Measurements from ENCODE around the gene BCKDHB. TPM values are rescaled to one million over a fixed set of nuclear protein-coding genes. Genes with fewer than 3 reads are reported as not detected.
"Not testable (repeated sequence)": the region's sequence is repeated elsewhere in the genome, so short reads cannot be mapped to it uniquely, and the experiment has no call there.

BCKDHB gene
- polyA plus RNA-seq (2013, experiment 1 of 2; ENCODE audit: insufficient read length), result 16.3 TPM
- 16.4 TPM for polyA plus RNA-seq (2013, experiment 2 of 2; ENCODE audit: insufficient read length)

DNA sequence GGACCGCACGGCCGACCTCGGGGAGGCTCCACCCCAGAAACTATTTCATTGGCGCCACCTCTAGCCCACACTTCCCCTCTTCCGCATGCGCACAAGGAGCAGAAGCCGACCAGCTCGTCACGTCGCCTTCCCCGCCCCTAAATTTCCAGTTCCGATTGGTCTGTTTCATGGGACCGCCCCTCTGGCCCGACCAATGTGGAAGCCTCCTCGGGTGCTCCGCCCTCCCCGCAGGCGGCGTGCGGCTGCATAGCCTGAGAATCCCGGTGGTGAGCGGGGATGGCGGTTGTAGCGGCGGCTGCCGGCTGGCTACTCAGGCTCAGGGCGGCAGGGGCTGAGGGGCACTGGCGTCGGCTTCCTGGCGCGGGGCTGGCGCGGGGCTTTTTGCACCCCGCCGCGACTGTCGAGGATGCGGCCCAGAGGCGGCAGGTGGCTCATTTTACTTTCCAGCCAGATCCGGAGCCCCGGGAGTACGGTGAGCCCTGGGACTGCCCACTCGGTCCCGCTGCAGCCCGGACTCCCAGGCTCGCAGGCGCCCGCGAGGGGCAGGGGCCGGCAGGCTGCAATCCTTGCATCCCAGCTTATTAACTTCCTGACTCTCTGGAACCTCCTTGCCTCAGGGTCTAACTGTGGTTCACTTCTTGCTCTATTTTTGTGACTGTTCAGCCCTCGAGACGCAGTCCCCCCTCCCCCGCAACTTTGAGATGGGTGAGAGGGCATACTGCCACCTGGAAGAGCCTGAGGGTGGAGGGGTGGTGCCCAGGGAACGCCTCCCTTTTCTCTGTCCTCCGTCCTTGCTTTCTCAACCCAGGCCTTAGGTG is at the start of gene BCKDHB:
TSS of gene BCKDHB (plus strand) at position 254 of the 818 bp plus-strand sequence. CDS start at position 277, 23 bp downstream.
- peak; percentile 99 for DNase-seq

DNA sequence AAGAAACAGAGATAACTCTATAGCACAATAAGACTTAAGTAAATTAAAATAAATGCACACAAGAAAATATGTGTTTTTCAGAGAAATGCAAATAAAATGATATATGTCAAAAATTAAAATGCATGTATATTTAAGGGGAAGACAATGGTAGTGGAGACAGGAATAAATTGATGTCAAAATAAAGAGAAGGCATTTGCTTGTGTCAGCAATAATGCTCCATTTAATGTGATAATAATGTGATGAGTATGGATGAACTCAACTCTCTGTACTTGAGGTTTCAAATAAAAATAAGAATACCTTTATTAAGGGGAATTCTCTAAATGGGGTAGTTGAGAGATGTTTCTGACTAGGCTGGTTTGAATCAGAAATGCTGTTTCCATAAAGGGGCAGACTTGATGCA is 45.7 kb upstream of the BCKDHB start:
- DNase-seq, result no peak

DNA sequence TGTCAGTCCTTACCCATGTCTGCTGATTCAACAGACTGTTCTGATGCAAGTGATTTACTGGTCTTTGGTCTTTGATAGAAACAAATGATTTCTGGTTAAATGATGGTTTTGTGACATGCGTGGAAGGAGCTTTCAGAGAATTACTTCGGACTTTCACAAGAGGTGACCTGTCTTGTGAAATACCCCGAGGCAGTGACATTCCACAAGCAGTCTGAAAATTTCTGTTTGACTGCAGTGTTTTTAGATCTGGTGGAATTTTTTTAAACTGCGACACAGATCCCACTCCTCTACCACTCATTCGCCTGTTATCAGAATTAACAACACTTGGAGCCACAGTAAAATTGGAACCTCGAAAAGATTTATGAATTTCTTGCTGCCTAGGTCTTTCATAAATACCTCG is 38.3 kb upstream of the BCKDHB start:
- DNase-seq, result not testable (repeated sequence)

DNA sequence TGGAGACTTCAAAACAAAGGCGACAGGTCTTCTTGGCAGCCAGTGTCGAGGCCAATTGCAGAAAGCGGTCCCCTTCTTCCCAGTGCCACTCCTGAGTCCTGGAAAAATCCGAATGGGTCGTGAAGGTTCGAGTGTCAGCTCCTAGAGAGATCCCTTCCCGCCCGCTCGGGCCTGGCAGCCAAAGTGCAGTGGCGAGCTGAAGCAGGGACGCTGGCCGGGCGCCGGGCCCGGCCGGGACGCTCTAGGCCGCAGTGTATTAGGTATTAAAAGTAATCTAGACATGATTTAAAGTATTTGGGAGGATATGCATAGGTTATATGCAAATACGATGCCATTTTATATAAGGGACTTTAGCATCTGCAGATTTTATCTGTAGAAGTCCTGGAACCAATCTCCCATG is 36.0 kb upstream of the BCKDHB start:
- DNase-seq, result not testable (repeated sequence)

DNA sequence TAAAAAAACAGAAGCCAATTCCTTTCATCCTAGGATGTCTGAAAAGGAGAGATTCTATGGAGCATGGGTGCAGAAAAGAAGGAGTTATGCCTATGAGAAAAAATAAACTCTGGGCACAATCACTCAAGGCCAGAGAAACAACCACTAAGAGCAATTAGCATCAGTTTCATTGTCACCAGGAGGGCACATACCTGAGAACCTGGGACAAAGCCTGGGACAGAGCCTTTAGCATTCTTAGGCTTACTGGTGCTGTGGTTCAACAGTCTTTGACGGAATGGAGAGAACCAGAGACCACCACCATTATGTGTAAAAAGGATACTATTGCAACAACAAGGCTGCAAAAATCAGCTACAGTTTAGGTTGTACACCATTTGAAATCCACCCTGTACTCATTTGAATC is 29.4 kb upstream of the BCKDHB start:
- DNase-seq, result no peak

DNA sequence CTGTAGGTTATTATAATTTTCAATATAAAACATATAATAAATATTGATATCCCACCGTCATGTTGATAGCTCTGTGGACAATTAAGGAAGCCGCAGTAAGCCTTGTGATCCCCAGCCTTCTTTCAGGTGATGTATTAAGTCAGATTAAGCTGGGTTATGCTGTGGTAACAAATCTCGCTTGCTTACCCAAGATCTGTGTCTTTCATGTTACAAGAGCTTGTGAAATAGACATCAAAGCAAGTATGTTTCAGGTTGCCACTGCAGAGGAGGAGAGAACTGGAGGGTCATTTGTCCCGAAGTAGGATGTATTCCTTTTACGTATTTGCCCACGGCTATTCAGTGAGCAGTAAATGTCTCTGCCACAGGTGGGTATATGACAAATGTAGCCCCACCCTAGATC is 17.8 kb upstream of the BCKDHB start:
- DNase-seq, result no peak

DNA sequence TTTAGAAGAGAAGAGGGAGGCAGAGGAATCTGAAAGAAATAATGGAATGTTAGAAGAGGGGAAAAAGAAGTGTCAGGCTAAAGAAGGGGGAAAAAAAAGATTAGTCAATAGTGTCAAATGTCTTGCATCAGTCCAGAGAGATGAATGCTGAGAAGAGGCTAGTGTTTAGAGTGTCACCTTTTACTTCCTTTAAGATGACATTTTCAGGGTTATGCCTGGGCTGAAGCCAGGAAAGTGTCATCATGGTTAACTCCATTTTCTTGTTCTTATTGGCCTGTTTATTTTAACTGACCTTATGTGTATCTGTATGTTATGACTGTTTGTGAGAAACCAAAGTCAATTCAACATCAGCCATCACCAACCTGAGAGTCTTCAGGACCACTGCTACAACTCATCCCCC is 15.0 kb upstream of the BCKDHB start:
- no peak for DNase-seq

DNA sequence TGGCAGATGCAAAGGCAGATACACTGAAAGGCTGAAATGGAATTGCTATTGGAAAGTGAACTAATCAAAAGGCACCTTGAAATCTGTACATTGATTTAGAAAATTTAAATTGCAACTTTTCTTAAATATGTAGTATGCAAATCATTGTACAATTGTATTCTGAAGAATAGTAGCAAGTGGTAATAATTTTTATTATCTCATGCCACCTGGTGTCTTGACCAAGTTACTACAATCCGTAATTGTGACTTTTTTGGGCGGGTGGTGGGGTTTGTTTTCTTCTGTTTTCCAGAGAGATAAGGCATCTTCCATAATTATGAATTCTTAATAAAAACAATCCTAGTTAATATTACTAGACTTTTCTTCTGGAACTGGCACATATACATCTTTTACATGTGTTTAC is 12.5 kb upstream of the BCKDHB start:
- peak; percentile 16 for DNase-seq

DNA sequence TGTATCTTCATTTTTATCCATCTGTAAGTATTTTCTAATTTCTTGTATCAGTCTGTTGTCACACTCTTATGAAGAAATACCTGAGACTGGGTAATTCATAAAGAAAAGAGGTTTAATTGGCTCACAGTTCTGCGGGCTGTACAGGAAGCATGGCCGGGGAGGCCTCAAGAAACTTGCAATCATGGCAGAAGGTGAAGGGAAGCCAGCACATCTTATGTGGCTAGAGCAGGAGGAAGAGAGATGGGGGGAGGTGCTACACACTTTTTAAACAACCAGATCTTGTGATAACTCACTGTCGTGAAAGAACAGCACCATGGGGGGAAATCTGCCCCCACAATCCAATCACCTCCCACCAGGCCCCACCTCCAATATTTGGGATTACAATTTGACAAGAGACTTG is 10.9 kb upstream of the BCKDHB start:
- no peak for DNase-seq

DNA sequence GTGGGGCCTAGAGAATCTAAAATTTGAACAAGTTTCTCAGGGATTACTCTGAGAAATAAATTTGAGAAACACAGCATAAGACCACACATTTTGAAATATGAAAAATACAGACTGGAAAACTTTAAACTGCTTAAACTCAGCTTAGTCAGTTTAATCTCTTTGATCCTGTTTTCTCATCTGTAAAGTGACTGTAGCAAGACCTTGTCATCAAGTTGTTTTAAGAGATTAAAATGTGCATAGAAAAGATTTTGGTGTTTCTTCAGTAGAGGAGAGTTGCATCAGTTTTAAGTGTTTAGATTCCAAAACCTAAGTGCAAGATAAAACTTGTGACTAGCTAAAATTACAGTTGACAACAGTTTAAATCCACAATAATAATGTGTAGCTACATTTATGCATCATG is 8.1 kb upstream of the BCKDHB start:
- no peak for DNase-seq

DNA sequence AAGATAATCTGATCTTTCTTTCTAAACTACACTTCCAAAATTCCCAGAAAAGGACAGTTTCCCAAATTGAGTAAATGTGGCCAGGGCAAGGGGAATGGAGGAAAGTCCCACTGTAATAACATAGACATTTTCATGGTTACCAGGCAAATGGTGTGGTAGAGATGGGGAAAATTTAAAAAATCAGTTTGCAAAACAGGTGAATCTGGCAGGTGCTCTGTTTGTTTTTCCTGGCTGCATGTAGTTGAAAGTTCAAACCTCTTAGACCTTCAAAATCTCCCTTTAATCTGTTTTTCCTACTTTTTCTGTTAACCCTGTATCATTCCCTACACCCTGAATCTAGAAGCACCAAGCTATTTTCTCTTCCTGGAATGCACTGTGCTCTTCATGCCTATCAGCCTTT is 2.0 kb upstream of the BCKDHB start:
- DNase-seq, result no peak

DNA sequence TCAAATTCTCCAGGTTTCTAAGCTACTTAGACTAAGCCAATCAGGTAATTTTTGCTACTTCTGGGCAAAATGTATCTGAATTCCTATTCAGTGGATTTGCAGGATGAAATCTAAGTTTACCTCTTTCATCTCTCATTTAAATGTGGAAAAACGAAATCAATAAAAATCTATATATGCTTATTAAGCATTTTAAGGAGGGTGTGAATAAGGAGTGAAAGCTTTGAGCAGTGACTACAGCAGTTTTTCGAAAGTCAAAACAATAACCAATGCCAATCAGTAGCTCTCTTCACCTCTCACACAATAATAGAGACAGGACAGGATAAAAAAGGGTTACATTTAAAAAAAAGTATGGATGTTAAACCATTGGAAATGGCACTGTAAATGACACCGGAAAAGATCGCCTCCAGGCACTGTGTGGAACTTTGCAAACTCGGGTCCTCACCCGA is 476 bp upstream of the BCKDHB start:
- DNase-seq, result no peak

DNA sequence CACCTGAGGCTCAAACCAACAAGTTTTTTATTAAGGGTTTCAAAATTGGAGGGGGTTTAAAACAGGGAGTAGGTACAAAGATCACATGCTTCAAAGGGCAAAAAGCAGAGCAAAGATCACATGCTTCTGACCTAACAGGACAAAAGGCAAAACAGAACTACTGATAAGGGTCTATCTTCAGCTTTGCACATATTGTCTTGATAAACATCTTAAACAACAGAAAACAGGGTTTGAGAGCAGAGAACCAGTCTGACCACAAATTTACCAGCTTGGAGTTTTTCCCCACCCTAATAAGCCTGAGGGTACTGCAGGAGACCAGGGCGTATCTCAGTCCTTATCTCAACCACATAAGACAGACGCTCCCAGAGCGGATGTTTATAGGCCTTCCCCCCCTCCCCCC is 16.1 kb downstream of the BCKDHB start:
- not testable (repeated sequence) for DNase-seq

DNA sequence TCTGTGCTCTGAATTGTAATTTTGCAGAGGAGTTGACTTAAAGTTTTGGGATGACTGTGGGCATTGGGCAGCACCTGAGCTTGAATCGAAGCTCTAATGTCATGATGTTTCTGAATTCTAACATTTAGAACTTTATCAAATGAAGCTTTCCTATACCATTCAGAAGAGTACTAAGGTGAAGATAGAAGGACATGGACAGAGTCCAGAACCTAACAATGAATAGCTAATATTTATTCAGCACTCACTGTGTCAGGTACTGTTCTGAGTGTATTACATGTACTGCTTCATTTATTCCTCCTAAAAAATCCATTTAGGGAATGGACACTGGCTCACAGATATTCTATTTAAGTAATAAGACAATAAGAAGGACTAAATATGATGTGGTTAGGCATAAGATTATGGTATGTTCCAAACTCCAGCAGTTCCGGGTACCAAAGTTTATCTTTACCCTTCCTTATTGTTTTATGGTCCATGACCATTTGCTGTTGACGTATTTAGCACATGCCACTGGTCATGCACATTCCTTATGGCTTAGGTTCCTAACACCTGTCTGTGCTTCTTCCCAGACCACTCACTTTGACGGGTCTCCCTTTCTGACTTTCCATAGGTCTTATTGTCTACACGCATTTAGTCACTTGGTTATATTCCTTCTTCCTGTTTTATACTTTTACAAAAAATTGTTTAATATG is 20.3 kb downstream of the BCKDHB start:
- DNase-seq, result no peak

DNA sequence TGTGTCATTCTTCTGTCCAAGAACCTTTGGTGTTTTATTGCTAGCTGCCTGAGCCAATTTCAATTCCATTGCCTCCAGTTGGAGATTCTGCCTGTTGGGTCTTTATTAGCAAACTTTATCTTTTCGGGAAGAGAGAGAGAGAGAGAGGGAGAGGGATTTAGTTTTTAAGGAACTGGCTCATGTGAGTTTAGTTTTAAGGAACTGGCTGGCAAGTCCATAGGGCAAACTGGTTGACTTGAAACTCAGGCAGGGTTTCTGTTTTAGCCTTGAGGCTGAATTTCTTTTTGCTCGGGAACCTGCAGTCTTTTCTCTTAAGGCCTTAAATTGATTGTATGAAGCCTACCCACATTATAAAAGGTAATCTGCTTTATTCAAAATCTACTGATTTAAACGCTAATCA is 23.0 kb downstream of the BCKDHB start:
- DNase-seq, result no peak

DNA sequence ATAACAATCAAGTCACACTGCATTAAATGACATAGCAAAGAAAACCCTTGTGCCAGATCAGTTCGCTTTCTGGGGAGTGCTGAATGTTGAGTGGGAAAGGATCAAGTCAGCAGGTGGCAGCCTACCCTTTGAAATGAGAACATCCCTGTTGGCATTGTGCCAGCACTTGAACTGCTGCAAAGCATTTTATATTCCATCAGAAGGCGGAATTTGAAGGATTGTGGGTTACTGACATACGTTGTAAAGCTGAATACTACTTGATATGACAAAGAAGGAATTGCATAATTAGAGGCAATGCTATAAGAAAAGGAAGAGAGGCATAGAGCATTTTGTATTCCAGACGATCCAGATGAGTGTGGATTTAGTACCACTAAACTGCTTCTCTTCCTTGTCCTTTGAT is 26.5 kb downstream of the BCKDHB start:
- DNase-seq, result peak; percentile 81

DNA sequence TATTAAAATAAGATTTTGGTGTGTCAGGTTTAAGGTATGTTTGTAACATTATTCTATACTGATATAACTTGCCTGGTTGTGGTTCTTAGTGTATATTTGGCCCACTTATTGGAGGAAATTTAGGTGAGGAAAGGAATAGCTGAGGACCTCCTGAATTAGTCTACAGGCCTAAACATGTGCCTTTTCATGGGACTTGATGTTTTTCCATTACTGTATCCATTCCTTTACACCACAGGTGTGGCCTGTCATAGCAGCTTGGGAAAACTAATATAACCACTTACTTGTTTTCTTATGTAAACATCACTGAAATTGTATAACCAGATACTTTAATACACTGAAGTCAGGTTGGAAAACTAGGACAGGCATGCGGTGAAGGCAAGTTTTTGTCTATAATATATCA is 27.6 kb downstream of the BCKDHB start:
- DNase-seq, result no peak

DNA sequence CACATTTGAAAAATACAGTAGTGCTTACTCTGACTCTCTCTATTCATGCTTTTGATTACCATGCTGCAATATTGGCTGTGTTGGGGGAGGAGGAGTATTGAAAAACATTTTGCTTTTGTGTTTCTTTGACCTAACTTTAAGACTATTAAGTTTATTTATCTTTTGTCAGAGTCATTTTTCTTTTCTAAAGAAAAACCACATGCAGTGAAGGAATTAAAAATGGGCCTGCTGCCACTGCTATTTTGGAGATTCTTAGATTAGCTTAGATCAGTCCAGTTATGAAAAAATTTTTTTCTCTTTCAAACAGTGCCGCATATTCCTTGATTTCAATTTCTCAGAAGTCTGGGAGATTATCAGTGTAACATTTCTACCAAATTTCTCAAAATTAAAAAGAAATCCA is 36.1 kb downstream of the BCKDHB start:
- peak; percentile 59 for DNase-seq

DNA sequence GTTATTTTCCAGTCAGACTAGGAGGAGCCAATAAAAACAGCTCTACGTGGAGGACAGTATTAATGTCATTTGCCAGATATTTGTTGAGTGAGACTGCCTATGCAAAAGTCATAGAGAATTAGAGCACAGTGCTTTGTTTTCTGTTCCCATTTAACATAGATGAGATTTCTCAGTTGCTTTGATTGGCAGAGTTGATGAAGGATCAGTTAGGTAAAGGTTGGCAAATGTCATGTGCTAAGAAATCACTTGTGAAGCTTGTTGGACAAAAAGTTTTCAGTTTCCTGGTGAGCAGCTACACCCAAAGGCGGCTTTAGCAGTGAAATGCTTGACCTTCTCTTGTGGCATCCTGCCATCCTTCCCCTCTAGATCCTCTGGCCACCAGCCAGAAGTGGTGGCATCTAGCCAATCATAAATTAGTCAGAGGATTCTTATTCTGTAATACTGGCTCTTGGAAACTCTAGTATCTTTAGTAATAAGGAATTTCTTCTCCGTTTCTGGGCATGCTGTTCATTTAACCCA is 37.0 kb downstream of the BCKDHB start:
- DNase-seq, result peak; percentile 91

DNA sequence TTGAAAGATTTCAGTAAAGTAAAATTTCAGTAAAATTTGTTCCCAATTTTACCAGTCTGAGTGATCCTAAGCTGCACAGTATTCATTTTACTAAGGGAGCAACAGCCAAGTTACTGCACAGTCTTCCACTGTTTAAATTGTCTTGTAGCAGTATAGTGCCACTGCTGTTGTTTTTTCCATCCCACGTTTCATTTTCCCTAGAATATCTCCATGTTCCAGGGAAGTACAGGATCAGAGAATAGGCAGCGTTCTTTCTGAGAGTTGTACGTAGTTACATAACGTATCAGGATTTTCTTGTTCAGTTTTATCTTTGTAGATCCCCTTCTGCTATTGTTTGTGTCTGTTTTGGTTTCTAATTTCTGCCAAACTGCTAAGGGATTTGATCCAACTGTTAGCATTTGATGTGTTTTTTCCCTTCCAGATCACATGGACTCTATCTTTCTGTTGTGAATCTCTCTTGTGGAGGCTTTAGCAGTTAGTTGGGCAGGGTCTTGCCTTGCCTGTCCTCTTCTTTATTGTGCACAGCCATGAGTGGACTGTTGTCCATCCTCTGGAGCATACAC is 38.4 kb downstream of the BCKDHB start:
- DNase-seq, result no peak

DNA sequence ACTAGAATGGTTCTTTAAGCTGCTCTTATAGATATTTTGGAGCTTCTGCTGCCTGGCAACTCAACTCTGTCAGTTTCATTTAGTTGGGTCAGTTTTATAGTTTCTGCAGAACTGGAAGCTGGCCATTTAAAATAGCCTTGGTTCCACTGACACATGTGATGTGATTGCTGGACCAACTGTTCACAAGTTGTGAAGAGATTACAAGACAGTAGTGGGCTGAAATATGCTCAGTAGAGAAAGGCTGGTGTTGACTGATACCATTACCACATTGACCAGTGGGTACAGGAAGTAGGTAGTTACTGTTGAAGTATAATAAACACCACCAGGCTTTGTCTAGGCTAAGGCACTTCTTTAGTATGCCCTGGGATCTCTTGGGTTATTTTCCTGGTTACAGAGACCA is 39.0 kb downstream of the BCKDHB start:
- DNase-seq, result no peak

DNA sequence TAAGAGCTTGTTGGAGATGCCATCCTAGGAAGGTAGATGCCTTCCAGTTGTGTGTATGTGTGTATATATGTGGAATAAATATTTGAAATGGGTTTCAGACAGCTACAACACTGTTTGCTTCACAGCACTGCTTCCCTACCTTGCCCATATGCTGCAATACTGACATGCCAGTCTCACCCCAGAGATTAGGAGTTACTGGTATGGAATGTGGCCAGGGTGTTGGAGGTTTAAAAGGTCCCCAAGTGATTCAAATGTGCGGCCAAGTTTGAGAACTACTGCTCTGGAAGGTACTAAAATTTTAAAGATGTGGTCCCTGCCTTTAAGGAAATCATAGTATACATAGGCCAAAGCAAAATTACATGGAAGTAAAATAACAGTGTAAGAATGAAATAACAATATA is 39.5 kb downstream of the BCKDHB start:
- DNase-seq, result no peak

DNA sequence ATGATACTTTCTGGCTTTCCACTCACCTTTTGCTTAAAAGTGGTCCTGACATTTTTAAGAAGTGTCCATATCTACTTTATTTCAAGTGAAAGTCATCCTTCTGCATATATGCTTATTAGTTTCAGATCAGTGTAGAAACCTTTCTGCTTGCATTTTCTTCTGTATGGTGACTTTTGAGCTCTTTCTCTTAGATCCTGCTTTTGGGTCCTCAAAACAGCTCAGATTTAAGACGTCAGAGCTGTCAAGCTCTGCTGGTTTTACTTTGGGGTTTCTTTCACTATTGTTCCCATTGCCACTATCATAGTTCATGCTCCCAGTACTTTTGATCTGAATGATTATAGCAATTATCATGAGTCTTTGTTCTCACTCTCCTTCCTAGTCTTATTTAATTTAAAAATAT is 41.7 kb downstream of the BCKDHB start:
- no peak for DNase-seq

All from fibroblast of skin of scalp (primary cell).